ENCODE measurements around the gene POGLUT3. TPM values are rescaled to one million over a fixed set of nuclear protein-coding genes. Genes with fewer than 3 reads are reported as not detected.

The POGLUT3 gene
- total and polyA plus RNA-seq, 2 experiments from 2014 or later: 7.6 to 12.2 TPM

DNA sequence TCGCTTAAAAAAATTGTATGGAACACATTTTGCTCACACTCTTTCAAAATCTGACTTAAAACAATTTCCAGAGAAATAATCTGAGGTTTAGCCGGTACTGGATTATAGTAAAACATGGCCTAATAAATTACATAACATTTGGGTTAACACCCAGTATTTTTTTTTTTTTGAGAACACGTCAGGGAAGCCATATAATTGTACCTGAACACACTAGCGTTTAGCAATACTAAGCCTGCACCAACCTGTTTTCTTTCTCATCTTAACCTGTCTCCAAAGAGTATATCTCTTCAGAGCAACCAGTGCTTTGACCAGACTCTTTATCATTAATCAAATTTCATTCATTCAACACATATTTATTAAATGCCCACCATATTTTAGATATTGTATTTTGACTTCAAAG is 2.0 kb upstream of the POGLUT3 start:
- H3K9me3 Mint-ChIP-seq: no peaks in the 10 kb centered on the region
- no peak overlapping the region for H3K27ac Mint-ChIP-seq
- H3K79me2 ChIP-seq (replicated peaks; ENCODE audit: insufficient read depth): no peaks in the 10 kb centered on the region
- no peak for TF ChIP-seq CREB1 (CRISPR knock-in tag; IDR thresholded peaks at IDR 0.05; ENCODE audit: low read depth)
- TF ChIP-seq EZH2 (IDR thresholded peaks at IDR 0.05; ENCODE audit: low read depth, unreplicated experiment): no peak
- no peak for TF ChIP-seq STAT1 (IDR thresholded peaks at IDR 0.05; ENCODE audit: unreplicated experiment)
- no peak for TF ChIP-seq NANOG (IDR thresholded peaks at IDR 0.05; ENCODE audit: borderline replicate concordance)
- TF ChIP-seq POLR2AphosphoS5 (IDR thresholded peaks at IDR 0.05; ENCODE audit: low read depth): no peak
- TF ChIP-seq, protein P1, sequence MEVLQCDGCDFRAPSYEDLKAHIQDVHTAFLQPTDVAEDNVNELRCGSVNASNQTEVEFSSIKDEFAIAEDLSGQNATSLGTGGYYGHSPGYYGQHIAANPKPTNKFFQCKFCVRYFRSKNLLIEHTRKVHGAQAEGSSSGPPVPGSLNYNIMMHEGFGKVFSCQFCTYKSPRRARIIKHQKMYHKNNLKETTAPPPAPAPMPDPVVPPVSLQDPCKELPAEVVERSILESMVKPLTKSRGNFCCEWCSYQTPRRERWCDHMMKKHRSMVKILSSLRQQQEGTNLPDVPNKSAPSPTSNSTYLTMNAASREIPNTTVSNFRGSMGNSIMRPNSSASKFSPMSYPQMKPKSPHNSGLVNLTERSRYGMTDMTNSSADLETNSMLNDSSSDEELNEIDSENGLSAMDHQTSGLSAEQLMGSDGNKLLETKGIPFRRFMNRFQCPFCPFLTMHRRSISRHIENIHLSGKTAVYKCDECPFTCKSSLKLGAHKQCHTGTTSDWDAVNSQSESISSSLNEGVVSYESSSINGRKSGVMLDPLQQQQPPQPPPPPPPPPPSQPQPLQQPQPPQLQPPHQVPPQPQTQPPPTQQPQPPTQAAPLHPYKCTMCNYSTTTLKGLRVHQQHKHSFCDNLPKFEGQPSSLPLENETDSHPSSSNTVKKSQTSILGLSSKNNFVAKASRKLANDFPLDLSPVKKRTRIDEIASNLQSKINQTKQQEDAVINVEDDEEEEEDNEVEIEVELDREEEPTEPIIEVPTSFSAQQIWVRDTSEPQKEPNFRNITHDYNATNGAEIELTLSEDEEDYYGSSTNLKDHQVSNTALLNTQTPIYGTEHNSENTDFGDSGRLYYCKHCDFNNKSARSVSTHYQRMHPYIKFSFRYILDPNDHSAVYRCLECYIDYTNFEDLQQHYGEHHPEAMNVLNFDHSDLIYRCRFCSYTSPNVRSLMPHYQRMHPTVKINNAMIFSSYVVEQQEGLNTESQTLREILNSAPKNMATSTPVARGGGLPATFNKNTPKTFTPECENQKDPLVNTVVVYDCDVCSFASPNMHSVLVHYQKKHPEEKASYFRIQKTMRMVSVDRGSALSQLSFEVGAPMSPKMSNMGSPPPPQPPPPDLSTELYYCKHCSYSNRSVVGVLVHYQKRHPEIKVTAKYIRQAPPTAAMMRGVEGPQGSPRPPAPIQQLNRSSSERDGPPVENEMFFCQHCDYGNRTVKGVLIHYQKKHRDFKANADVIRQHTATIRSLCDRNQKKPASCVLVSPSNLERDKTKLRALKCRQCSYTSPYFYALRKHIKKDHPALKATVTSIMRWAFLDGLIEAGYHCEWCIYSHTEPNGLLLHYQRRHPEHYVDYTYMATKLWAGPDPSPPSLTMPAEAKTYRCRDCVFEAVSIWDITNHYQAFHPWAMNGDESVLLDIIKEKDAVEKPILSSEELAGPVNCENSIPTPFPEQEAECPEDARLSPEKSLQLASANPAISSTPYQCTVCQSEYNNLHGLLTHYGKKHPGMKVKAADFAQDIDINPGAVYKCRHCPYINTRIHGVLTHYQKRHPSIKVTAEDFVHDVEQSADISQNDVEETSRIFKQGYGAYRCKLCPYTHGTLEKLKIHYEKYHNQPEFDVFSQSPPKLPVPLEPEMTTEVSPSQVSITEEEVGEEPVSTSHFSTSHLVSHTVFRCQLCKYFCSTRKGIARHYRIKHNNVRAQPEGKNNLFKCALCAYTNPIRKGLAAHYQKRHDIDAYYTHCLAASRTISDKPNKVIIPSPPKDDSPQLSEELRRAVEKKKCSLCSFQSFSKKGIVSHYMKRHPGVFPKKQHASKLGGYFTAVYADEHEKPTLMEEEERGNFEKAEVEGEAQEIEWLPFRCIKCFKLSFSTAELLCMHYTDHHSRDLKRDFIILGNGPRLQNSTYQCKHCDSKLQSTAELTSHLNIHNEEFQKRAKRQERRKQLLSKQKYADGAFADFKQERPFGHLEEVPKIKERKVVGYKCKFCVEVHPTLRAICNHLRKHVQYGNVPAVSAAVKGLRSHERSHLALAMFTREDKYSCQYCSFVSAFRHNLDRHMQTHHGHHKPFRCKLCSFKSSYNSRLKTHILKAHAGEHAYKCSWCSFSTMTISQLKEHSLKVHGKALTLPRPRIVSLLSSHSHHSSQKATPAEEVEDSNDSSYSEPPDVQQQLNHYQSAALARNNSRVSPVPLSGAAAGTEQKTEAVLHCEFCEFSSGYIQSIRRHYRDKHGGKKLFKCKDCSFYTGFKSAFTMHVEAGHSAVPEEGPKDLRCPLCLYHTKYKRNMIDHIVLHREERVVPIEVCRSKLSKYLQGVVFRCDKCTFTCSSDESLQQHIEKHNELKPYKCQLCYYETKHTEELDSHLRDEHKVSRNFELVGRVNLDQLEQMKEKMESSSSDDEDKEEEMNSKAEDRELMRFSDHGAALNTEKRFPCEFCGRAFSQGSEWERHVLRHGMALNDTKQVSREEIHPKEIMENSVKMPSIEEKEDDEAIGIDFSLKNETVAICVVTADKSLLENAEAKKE (CRISPR knock-in tag; IDR thresholded peaks at IDR 0.05): no peak
- no peak for TF ChIP-seq ZNF114 (CRISPR knock-in tag; IDR thresholded peaks at IDR 0.05)
- TF ChIP-seq ZNF331 (CRISPR knock-in tag; IDR thresholded peaks at IDR 0.05; ENCODE audit: low read depth): no peak
- TF ChIP-seq JUNB (IDR thresholded peaks at IDR 0.05; ENCODE audit: unreplicated experiment): no peak
- TF ChIP-seq, protein P2, sequence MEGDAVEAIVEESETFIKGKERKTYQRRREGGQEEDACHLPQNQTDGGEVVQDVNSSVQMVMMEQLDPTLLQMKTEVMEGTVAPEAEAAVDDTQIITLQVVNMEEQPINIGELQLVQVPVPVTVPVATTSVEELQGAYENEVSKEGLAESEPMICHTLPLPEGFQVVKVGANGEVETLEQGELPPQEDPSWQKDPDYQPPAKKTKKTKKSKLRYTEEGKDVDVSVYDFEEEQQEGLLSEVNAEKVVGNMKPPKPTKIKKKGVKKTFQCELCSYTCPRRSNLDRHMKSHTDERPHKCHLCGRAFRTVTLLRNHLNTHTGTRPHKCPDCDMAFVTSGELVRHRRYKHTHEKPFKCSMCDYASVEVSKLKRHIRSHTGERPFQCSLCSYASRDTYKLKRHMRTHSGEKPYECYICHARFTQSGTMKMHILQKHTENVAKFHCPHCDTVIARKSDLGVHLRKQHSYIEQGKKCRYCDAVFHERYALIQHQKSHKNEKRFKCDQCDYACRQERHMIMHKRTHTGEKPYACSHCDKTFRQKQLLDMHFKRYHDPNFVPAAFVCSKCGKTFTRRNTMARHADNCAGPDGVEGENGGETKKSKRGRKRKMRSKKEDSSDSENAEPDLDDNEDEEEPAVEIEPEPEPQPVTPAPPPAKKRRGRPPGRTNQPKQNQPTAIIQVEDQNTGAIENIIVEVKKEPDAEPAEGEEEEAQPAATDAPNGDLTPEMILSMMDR (conservative IDR thresholded peaks at IDR 0.05; ENCODE audit: low read depth in 2 of 2): no peak
- no peak for TF ChIP-seq EZH2phosphoT487 (IDR thresholded peaks at IDR 0.05; ENCODE audit: unreplicated experiment)
- TF ChIP-seq, protein P3, sequence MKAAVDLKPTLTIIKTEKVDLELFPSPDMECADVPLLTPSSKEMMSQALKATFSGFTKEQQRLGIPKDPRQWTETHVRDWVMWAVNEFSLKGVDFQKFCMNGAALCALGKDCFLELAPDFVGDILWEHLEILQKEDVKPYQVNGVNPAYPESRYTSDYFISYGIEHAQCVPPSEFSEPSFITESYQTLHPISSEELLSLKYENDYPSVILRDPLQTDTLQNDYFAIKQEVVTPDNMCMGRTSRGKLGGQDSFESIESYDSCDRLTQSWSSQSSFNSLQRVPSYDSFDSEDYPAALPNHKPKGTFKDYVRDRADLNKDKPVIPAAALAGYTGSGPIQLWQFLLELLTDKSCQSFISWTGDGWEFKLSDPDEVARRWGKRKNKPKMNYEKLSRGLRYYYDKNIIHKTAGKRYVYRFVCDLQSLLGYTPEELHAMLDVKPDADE (IDR thresholded peaks at IDR 0.05): no peak
- TF ChIP-seq, protein P4, sequence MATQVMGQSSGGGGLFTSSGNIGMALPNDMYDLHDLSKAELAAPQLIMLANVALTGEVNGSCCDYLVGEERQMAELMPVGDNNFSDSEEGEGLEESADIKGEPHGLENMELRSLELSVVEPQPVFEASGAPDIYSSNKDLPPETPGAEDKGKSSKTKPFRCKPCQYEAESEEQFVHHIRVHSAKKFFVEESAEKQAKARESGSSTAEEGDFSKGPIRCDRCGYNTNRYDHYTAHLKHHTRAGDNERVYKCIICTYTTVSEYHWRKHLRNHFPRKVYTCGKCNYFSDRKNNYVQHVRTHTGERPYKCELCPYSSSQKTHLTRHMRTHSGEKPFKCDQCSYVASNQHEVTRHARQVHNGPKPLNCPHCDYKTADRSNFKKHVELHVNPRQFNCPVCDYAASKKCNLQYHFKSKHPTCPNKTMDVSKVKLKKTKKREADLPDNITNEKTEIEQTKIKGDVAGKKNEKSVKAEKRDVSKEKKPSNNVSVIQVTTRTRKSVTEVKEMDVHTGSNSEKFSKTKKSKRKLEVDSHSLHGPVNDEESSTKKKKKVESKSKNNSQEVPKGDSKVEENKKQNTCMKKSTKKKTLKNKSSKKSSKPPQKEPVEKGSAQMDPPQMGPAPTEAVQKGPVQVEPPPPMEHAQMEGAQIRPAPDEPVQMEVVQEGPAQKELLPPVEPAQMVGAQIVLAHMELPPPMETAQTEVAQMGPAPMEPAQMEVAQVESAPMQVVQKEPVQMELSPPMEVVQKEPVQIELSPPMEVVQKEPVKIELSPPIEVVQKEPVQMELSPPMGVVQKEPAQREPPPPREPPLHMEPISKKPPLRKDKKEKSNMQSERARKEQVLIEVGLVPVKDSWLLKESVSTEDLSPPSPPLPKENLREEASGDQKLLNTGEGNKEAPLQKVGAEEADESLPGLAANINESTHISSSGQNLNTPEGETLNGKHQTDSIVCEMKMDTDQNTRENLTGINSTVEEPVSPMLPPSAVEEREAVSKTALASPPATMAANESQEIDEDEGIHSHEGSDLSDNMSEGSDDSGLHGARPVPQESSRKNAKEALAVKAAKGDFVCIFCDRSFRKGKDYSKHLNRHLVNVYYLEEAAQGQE (IDR thresholded peaks at IDR 0.05; ENCODE audit: unreplicated experiment): no peak
- no peak overlapping the region for H3K27ac ChIP-seq (ENCODE audit: low read depth)
- H2AFZ ChIP-seq: no peak overlapping the region
- H3K27me3 Mint-ChIP-seq (ENCODE audit: insufficient read depth, low read depth, poor library complexity): peaks cover 16% of the 10 kb centered on the region
- H3K4me2 ChIP-seq: no peak overlapping the region
- H3K9me2 ChIP-seq (ENCODE audit: insufficient read depth): no peaks in the 10 kb centered on the region
- peaks cover 4% of the 10 kb centered on the region; the same call in 1 of the 2 replicates for H3K27me3 ChIP-seq (ENCODE audit: insufficient read depth)
- 0 out of 2 replicates have a peak, but pooled peaks cover 4% of the 10 kb centered on the region for H3F3A ChIP-seq (replicated peaks; ENCODE audit: low read depth)
- no peaks in the 10 kb centered on the region for H4K20me1 ChIP-seq (replicated peaks; ENCODE audit: insufficient read depth)
- H3K36me3 ChIP-seq (ENCODE audit: insufficient read depth): no peaks in the 10 kb centered on the region
- DNase-seq (ENCODE audit: low spot score) (no peak), ATAC-seq (no peak)
- H3K4me1 ChIP-seq (ENCODE audit: insufficient read depth): peaks cover 9% of the 10 kb centered on the region
- no peak overlapping the region for H3K4me3 ChIP-seq
- H3K4me3 Mint-ChIP-seq: no peak overlapping the region
- peaks cover 9% of the 10 kb centered on the region; the same call in 2 of the 3 replicates for H3K4me1 Mint-ChIP-seq
- no peaks in the 10 kb centered on the region for H3K36me3 Mint-ChIP-seq (ENCODE audit: low read depth)

Measured in GM23338 (cell line).